Breast epithelium (tissue), 4 donors: Measurements from ENCODE around the gene TRERF1. TPM values are rescaled to one million over a fixed set of nuclear protein-coding genes. Genes with fewer than 3 reads are reported as not detected.

Experiments
- DNase-seq, 2 donors: peaks; one replicate each; pipeline ENCODE4 v3.0.0-alpha.2; 2019; ENCODE audit warnings: low spot score in 2 of 2
- H3K27ac ChIP-seq, 2 donors: fragments of 200-600 bp; sonication (generic) in 1 of 2; one replicate each; pipeline ENCODE4 v1.5.1; 2016 to 2019; ENCODE audit warnings: mild to moderate bottlenecking in 1 of 2
- H3K27me3 ChIP-seq, 2 donors: fragments of 200-600 bp; sonication (generic) in 1 of 2; one replicate each; pipeline versions ENCODE4 v1.5.1 to v1.6.0; 2017 to 2019; ENCODE audit warnings: control low read depth in 1 of 2, mild to moderate bottlenecking in 1 of 2
- H3K36me3 ChIP-seq: fragments of 200-600 bp; one replicate; pipeline ENCODE4 v1.5.1; 2019
- H3K4me1 ChIP-seq, 2 donors: fragments of 200-600 bp; sonication (generic); one replicate each; pipeline ENCODE4 v1.5.1; 2016 to 2019; ENCODE audit warnings: control low read depth in 1 of 2
- H3K4me3 ChIP-seq, 3 donors: fragments of 200-600 bp; sonication (generic); 1 replicate in 2 of 3; 2 replicates in 1 of 3; pipeline ENCODE4 v1.5.1; 2016 to 2019; ENCODE audit warnings: mild to moderate bottlenecking in 3 of 3, moderate library complexity in 2 of 3
- H3K9me3 ChIP-seq, 2 donors: fragments of 200-600 bp; sonication (generic) in 1 of 2; one replicate each; pipeline ENCODE4 v1.5.1; 2016 to 2019; ENCODE audit warnings: control low read depth in 1 of 2
- CTCF ChIP-seq, 3 donors: fragments of 450-650 bp; IDR thresholded peaks; one replicate each; pipeline ENCODE4 v1.5.1; 2016 to 2017; ENCODE audit warnings: antibody characterized with exemption in 3 of 3, mild to moderate bottlenecking in 3 of 3, moderate library complexity in 3 of 3
- POLR2A ChIP-seq: fragments of 450-650 bp; IDR thresholded peaks from one replicate; pipeline ENCODE4 v1.6.1; 2016; ENCODE audit warnings: antibody characterized with exemption, mild to moderate bottlenecking, moderate library complexity
- POLR2AphosphoS5 ChIP-seq, 3 donors: sonication (generic); formaldehyde crosslinking; IDR thresholded peaks; one replicate each; pipeline ENCODE4 v1.6.1; 2017; ENCODE audit warnings: antibody characterized with exemption in 3 of 3
- intact Hi-C: fragments of 100-400 bp; cut with DNase I; formaldehyde crosslinking; loops from one replicate; pipeline ENCODE4 v1.15.1; 2023; ENCODE audit warnings: low total_unique reads
- total RNA-seq, 3 donors: library from RNA; depleted of rRNA; stranded (reverse); fragments of >200 nt; gene quantifications; one replicate each; pipeline ENCODE4 v1.1.0, GENCODE V29; 2016

TRERF1 gene
- total RNA-seq, 3 donors from 2014 or later: 3.9 to 5.4 (median 4.1) TPM

GRCh38 chr6:42239736-42240375, 211.9 kb downstream of the TRERF1 start:
- no peaks in the 10 kb centered on the region for H3K36me3 ChIP-seq
- H3K4me3 ChIP-seq: no peak overlapping the region
- H3K4me1 ChIP-seq: no peaks in the 10 kb centered on the region
- DNase-seq: no peak
- no peak for TF ChIP-seq CTCF (IDR thresholded peaks at IDR 0.05)
- no peak for TF ChIP-seq POLR2A
- TF ChIP-seq POLR2AphosphoS5 (IDR thresholded peaks at IDR 0.05): no peak
- no peaks in the 10 kb centered on the region for H3K9me3 ChIP-seq
- H3K27me3 ChIP-seq: no peaks in the 10 kb centered on the region
- intact Hi-C loops: no loop called here
- H3K27ac ChIP-seq: no peak overlapping the region

GRCh38 chr6:42239333-42239732, 212.4 kb downstream of the TRERF1 start:
- DNase-seq: no peak
- intact Hi-C loops: no loop called here
- H3K36me3 ChIP-seq: no peaks in the 10 kb centered on the region

GRCh38 chr6:42237857-42238256, 213.9 kb downstream of the TRERF1 start:
- no peaks in the 10 kb centered on the region for H3K4me1 ChIP-seq
- H3K27me3 ChIP-seq: no peaks in the 10 kb centered on the region
- TF ChIP-seq POLR2A: no peak
- no peak for TF ChIP-seq POLR2AphosphoS5 (IDR thresholded peaks at IDR 0.05)
- no peak for TF ChIP-seq CTCF (IDR thresholded peaks at IDR 0.05)
- intact Hi-C loops: no loop called here
- H3K9me3 ChIP-seq: no peaks in the 10 kb centered on the region
- no peaks in the 10 kb centered on the region for H3K36me3 ChIP-seq
- no peak overlapping the region for H3K4me3 ChIP-seq
- no peak overlapping the region for H3K27ac ChIP-seq
- DNase-seq: no peak

More at GRCh38 chr6:42239333-42239732, 212.4 kb downstream of the TRERF1 start:
- TF ChIP-seq POLR2A (no peak), POLR2AphosphoS5 (IDR thresholded peaks at IDR 0.05) (no peak), CTCF (IDR thresholded peaks at IDR 0.05) (no peak)
- Histone ChIP-seq H3K9me3 (no peaks in the 10 kb centered on the region), H3K4me1 (no peaks in the 10 kb centered on the region), H3K27ac (no peak overlapping the region), H3K4me3 (no peak overlapping the region), H3K27me3 (no peaks in the 10 kb centered on the region)

DNA sequence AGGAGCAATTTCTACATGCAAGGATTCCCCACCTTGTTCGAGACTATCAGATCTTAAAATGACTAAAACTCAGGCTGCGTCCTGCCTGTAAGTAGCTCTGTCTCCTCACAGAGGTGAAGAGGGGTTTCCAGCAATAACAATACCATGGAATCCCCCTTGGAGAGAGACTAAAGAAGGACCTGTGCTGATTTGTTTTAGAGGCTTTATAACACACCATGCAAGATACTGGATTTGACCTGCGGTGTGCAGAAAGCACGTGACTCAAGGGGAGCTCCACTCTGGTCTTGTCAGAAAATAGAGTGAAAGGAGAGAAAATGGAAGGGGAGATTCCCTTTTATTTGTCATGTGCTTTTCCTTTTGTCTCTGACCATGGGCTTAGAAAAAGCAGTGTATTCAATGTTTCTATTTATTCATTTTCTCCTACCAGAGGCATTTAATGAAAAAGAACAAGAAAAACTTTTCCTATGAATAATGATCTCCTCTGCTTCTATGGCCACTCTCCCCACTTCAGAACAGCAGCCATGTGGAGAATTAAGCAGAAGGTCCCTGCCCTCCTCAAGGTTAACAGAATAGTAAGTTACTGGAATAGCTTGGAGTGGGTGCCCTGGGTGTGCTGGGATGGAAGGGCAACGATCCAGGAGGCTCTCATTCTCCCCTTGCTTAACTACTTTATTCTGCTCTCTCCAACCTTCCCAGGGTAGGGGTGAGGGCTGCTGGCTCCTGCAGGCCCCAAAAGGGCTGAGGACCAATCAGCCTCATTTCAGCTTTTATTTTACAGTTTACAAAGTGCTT, 214.8 kb downstream of the TRERF1 start:
- no peaks in the 10 kb centered on the region for H3K27me3 ChIP-seq
- H3K27ac ChIP-seq: no peak overlapping the region
- intact Hi-C loops: no loop called here
- no peak for DNase-seq
- no peak overlapping the region for H3K4me3 ChIP-seq
- no peaks in the 10 kb centered on the region for H3K36me3 ChIP-seq
- no peaks in the 10 kb centered on the region for H3K9me3 ChIP-seq
- TF ChIP-seq CTCF (IDR thresholded peaks at IDR 0.05): no peak
- H3K4me1 ChIP-seq: no peaks in the 10 kb centered on the region

DNA sequence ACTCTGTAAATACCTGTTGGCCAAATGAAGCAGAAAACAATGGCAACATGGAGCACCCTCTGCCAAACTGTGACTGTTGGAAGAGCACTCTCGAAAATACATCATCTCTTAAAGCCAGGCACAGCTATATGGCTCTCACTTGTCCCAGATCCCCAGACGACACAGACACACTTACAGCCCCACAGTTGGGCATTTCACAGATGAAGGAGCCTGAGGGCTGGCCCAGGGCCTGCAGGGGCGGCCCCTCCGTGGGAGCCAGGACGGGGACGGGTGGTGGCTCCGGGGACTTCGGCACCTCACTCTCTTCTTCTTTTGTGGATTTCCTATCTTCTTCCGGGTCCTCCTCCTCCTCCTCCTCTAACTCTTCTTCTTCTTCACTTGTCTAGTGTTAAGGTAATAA, 215.7 kb downstream of the TRERF1 start:
- Histone ChIP-seq H3K27me3 (no peaks in the 10 kb centered on the region), H3K4me3 (no peak overlapping the region), H3K36me3 (no peaks in the 10 kb centered on the region), H3K9me3 (no peaks in the 10 kb centered on the region), H3K4me1 (no peaks in the 10 kb centered on the region), H3K27ac (no peak overlapping the region)
- intact Hi-C loops: no loop called here
- TF ChIP-seq CTCF (IDR thresholded peaks at IDR 0.05): no peak
- TF ChIP-seq POLR2A: no peak
- TF ChIP-seq POLR2AphosphoS5 (IDR thresholded peaks at IDR 0.05): no peak
- no peak for DNase-seq
